ENCODE measurements around the gene ABCB6.

Gene ABCB6

DNA sequence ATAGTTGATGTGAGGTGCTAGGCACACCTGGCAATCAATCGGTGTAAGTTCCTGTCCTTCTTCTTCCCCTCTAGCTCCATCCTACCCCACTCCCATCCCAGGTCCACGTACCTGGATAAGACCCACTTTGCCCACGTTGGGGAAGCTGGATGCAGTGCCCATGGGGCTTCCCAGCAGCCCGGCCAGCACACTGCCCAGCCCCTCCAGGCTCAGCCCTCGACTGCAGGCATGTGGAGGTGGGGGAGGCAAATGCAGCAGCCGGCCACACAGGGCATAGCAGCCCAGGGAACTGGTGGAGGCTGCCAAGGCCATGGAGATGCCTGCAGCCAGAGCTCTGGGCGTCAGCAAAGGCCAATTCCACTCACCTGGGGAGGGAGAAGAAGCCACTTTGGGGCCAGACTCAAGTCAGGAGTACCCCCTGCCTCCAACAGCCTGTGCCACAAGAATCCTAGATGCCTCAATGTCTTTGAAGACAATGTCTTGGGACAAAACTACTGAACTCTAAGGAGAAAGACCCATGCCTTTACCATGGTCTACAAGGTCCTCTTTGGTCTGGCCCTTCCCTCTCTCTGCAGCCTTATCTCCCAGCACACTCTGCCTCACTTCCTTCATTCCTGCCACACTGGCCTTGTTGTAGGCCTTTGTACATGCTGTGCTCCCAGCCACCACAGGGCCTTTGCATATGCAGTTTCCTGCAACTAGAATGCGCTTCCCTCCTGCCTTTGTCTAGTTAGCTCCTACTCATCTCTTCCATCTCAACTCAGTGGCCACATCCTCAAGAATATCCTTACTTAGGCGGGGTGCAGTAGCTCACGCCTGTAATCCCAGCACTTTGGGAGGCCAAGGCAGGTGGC lies 53.5 kb downstream of the ABCB6 start:
- no peak for DNase-seq

DNA sequence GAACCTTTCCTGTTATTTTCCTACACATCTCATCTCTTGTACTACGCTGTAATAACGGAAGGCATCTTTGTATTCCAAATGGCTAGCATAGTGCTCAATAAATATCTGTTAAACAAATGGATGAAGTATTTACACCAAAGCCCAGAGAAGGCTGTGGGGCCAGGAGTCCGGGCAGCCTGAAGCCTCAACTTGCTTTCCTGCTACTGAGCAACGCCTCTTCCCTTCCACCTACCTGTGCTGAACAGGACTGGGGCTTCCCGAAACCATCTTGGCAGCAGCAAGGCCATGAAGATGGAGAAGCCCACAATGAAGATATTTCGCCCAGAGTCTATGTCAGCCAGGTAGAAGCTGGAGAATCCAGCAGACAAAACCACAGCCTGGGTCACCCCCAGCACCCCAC lies 55.6 kb downstream of the ABCB6 start:
- DNase-seq, result no peak

DNA sequence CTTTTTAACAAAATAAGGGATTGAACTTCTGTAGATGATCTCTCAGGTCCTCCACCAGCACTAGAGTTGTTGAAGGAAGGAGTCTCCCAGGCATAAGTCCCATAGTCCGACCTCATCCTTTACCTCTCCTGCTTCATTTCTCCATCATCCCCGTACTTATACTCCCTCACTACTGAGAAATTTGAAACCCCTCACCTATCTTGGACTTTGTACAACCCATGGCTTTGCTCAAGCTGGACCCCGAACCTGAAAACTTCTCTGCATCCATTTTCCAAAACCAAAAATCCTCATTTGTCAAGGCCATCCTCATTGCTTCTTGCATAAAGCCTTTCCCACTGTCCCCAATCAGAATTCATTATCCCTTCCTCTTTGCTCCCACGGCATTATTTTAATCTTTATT lies 57.7 kb downstream of the ABCB6 start:
- no peak for DNase-seq

DNA sequence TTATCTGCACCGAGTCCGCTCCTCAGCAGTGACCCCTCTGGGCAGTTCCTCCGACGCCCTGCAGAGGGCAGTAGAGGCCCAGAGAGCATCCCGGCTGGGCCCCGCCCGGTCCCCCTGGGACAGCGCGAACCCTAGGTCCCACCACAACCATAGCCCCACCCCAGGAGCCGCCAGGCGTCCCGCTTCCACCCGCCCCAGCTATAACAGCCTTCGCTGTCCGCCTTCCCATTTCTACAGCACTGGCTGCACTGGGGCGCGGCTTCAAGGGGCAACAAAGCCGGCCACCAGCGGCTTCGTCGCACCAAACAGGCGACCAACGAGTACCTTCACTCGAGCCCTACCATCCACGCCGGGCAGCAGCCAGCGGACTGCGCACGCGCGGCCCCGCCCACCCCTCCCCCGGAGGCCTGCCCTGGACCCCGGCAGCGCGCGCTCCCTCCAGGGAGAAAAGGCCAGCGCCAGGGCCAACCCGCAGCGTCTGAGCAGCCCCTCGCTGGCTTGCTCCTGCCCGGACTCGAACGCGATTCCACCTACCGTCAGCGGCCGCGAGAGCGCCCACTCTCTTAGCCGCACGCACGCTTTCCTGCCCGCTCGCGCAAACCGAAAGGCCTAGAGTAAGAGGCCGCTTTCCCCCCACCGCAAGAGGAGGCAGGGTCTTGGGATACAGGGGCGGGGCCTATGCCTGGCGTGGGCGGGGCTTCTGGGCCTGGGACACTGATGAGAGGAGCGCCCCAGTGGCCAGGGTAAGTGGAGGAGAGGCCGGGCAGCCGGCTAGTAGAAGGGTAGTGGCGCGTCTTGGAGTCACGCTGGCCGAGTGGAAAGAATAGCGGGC lies 58.4 kb downstream of the ABCB6 start, which contains the start of gene NHEJ1:
TSS of gene NHEJ1 (minus strand) at position 630 of the 832 bp plus-strand sequence. CDS start 2,453 bp downstream, outside the sequence.
- DNase-seq, result peak; percentile 85 to 90 (median 86)

Measured in activated naive CD4-positive, alpha-beta T cell (primary cell).